Ramos (cell line): ENCODE measurements around the gene DEFB113.
"Not testable (repeated sequence)": the region's sequence is repeated elsewhere in the genome, so short reads cannot be mapped to it uniquely, and the experiment has no call there.

Experiments used
- in situ Hi-C: fragments of 300-500 bp; cut with MboI; formaldehyde crosslinking; loops from one replicate; pipeline ENCODE4 v1.14.3; 2022; ENCODE audit warnings: low sequenced_read_pairs; ENCODE audit not compliant: unreplicated experiment

DEFB113 gene

DNA sequence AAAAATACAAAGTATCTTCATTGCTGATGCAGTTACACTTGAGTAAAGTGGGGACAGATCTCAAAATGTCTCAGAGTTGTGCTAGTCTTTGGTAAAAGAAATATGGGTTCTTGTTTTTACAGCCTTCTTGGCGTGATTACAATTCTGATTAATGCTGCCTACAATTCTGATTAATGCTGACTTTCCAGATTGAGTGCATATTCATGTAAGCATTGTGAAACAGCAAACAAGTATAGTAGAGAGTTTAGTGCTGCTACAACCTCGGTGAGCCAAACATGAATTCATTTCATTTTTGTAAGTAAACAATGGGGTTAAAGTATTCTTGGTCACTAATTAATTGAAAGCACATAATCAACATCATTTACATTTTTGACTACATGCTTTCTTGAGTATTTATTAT is at the start of gene DEFB113:
TSS of gene DEFB113 (minus strand) at position 21 of the 400 bp plus-strand sequence. CDS start at position 21, 0 bp downstream.
- in situ Hi-C loops, result no loop called here

- in situ Hi-C loops, result no loop called here
Measured at GRCh38 chr6:50007819-50008218, 38.4 kb upstream of the DEFB113 start.

GRCh38 chr6:50003139-50003538 is 33.7 kb upstream of the DEFB113 start:
- in situ Hi-C loops, result no loop called here

GRCh38 chr6:49995278-49995677 is 25.9 kb upstream of the DEFB113 start:
- in situ Hi-C loops, result no loop called here

DNA sequence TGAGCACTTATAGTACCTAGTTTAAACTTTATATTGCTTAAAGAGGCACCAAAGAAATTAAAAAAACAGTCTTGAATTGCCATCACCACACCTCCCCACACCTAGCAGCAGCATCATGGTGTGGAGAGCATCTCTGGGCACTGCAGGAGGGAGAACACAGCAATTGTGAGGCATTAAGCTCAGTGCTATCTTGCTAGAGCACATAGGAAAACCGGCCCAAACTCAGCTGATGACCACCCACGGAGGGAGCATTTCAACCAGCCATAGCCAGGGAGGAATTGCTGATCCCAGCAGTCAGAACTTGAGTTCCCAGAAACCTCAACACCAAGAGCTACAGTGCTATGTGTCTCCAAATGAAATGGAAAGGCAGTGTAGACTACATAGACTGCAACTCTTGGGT is 19.5 kb upstream of the DEFB113 start:
- in situ Hi-C loops, result no loop called here

DNA sequence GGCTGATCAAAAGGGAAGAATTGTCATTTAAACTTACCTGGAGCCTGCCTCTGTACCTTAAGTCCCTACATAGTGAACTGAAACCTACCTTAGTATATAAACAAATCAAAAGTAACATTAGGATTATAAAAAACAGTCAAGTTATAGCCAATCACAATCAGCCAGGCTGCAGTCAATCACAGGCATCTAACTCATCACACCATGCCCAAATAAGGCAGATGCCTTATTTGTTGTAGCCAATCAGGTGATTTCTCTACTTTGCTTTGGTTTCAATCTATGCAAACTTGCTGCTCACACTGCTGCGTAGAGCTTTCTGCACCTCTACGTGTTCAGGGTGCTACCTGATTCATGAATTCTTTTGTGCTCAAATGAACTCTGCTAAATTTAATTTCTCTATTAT is 18.3 kb upstream of the DEFB113 start:
- in situ Hi-C loops, result no loop called here

DNA sequence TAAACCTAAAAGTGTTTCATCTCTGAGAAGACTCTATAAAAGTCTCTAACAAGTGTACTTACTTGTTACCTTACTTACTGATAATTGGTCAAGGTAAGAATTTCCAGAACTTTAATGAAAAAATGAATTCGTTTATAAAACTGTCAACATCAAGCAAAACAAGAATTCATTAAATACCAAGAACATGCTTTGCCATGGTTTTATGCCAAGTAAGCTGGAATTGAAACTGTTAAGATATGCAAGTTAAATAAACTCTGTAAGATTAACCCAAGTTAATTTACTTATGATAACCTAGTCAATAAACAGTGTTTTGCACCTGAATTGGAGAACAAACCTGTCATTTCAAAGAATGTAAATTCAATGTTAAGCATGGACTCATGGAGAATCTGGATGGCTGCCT is 17.1 kb upstream of the DEFB113 start:
- in situ Hi-C loops, result no loop called here

GRCh38 chr6:49982046-49982445 is 12.6 kb upstream of the DEFB113 start:
- in situ Hi-C loops, result no loop called here

DNA sequence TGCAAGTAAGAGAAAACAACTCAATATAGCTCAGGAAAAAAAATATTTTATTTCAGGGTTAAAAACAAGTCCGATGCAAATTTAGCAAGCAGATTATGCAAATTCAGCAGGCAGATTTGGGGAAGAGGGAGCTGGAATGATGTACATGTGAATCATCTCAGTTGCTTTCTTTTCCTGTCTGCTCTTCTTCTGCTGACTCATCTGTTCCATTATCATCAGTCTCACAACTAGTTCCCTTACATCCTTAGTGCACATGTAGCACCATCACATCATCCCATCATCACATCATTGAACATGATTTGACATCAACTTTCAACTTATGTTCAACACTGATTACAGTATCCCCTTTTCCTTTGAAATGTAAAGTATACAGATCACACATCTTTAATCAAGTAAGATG is 11.5 kb upstream of the DEFB113 start:
- in situ Hi-C loops, result no loop called here

DNA sequence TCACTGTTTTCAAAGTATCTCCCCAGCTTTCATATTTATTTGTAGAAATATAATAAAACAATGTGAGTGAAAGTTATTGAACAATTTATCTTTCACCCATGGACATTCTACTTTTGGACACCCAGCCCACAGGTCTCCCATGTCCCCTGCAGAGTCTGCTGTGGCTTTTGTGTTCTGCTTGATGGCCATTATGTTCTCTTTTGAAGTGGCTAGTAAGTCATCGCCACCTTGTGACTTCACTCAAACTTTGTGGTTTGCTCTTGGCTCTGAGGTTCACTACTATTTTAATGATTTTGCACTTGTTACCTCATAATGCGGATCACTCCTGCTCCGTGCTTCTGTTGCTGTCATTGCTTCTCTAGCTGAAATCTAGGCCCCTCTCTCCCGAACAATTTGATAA is 10.2 kb upstream of the DEFB113 start:
- in situ Hi-C loops, result no loop called here

- in situ Hi-C loops, result no loop called here
Measured at GRCh38 chr6:49978332-49979226, 9.2 kb upstream of the DEFB113 start.

GRCh38 chr6:49966823-49967222 is 2.6 kb downstream of the DEFB113 start:
- in situ Hi-C loops, result no loop called here

- in situ Hi-C loops, result no loop called here
Measured at GRCh38 chr6:49966334-49966733, 3.1 kb downstream of the DEFB113 start.

GRCh38 chr6:49964064-49964463 is 5.4 kb downstream of the DEFB113 start, which contains the start of gene DEFB114:
TSS of gene DEFB114 (minus strand) at chr6:49964164. CDS start at chr6:49964105, 59 bp downstream.
- in situ Hi-C loops, result no loop called here

DNA sequence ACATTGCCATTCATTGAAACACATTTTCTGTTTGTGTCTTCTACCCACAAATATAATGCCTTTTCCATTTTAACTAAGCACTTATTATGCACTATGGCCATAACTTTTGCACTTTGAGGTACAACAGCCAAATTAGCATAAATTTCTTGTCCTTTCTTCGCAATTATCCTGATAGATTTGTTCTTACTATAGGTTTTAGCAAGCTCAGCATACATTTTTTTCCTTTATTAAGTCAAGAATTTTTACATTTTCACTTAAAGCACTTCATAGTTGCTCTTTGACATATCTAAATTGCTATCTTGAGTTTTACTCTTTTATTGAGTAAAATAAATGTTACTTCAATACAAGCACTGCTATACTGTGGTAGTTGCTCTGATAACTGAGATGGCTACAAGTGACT is 11.2 kb downstream of the DEFB113 start:
- in situ Hi-C loops, result no loop called here

GRCh38 chr6:49955847-49956246 is 13.6 kb downstream of the DEFB113 start:
- in situ Hi-C loops, result no loop called here

DNA sequence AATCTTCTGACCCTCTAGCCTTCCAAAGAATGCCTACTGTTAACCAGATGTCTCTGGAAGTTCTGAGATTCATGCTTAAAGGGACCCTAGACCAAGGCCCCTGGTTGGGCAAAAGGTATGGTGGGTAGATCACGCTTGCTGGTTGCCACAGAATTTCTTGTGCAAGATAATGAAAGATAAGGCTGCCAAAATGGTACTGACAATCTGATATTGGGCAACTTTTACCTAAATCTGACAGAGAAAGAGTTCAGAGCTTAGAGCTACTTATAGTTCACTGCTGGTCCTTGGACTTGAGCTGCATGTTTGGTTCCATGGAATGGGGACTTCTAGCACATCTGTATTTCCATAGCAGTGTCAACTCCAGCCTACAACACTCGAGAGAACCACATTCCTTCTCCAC is 17.5 kb downstream of the DEFB113 start:
- in situ Hi-C loops, result no loop called here

DNA sequence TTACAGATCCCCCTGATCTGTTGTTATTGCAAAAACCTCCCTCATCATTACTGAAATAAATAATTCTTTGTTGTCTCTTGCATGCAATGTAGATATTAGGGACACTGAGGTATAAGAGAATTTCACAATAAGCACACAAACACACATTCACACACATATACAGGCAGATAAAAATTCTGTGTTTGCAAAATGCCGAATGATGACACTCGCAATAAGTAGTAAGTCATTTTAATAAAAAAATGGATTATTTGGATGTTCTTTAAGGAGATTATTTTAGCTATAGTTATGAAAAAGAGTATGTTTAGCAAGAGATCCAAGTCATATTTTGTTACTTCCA is 19.0 kb downstream of the DEFB113 start:
- in situ Hi-C loops, result no loop called here

GRCh38 chr6:49949062-49949461 is 20.4 kb downstream of the DEFB113 start:
- in situ Hi-C loops, result no loop called here

DNA sequence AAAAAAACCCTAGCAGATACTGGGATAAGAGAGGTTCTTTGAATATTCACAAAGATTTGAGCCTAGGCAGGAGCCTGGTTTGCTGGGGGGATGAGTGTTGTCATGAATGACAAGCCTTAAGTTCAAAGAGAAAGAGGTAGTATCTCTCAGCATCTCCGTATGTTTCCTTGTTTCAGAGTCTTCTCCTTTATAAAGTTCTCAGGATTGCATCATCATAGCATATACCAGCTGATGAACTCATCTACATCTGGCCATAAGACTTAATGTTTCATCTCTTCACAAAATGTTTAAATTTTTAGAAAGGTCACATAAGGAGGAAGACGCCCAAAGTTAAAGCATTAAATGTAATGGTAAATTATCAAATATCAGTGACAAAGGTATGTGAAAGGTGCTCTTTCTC is 22.6 kb downstream of the DEFB113 start:
- in situ Hi-C loops, result no loop called here

DNA sequence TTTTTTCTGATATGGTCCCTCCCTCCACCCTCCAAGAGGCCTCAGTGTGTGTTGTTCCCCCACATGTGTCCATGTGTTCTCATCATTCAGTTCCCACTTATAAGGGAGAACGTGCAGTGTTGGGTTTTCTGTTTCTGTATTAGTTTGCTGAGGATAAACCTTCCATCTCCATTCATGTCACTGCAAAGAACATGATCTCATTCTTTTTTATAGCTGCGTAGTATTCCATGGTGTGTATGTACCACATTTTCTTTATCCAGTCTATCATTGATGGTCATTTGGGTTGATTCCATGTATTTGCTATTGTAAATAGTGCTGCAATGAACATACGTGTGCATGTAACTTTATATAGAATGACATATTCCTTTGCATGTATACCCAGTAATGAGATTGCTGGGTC is 25.4 kb downstream of the DEFB113 start:
- in situ Hi-C loops, result not testable (repeated sequence)

GRCh38 chr6:49939993-49940498 is 29.4 kb downstream of the DEFB113 start:
- in situ Hi-C loops, result no loop called here
